Stimulated activated effector memory CD8-positive, alpha-beta T cell treated with anti-CD3 and anti-CD28 coated beads, Interleukin-12 subunit alpha, Interleukin-12 subunit beta, amount 100 ng/mL, for 72 hours (primary cell): Measurements from ENCODE around the gene ROR1.

Experiments
- ATAC-seq: fragments of 150-1000 bp; cut with Tn5 transposase; 2 replicates; pipeline ENCODE4 v1.10.0; 2021
- DNase-seq, 2 donors: peaks; one replicate each; pipeline ENCODE4 v3.0.0; 2021 to 2022; ENCODE audit warnings: low spot score in 2 of 2
- H3K27ac Mint-ChIP-seq: one replicate; pipeline ENCODE4 v1.8.0; 2022; ENCODE audit warnings: mild to moderate bottlenecking, mixed read lengths
- H3K36me3 Mint-ChIP-seq: one replicate; pipeline ENCODE4 v1.8.0; 2022; ENCODE audit warnings: mild to moderate bottlenecking, mixed read lengths
- H3K4me1 Mint-ChIP-seq: one replicate; pipeline ENCODE4 v1.8.0; 2022; ENCODE audit warnings: mixed read lengths
- H3K4me3 Mint-ChIP-seq: one replicate; pipeline ENCODE4 v1.8.0; 2022; ENCODE audit warnings: mild to moderate bottlenecking, mixed read lengths
- H3K9me3 Mint-ChIP-seq: one replicate; pipeline ENCODE4 v1.8.0; 2022; ENCODE audit warnings: mixed read lengths

Gene ROR1

GRCh38 chr1:63917571-63918417 is 144.0 kb downstream of the ROR1 start:
- Mint-ChIP-seq H3K9me3 (no peaks in the 10 kb centered on the region), H3K4me1 (no peaks in the 10 kb centered on the region), H3K36me3 (no peaks in the 10 kb centered on the region), H3K4me3 (no peak overlapping the region), H3K27ac (no peak overlapping the region)
- ATAC-seq: no peak
- DNase-seq: no peak

- DNase-seq: no peak
- no peaks in the 10 kb centered on the region for H3K36me3 Mint-ChIP-seq
- no peaks in the 10 kb centered on the region for H3K9me3 Mint-ChIP-seq
- no peak overlapping the region for H3K27ac Mint-ChIP-seq
- ATAC-seq: no peak
- H3K4me1 Mint-ChIP-seq: no peaks in the 10 kb centered on the region
- no peak overlapping the region for H3K4me3 Mint-ChIP-seq
Observed at GRCh38 chr1:63918418-63918945, 144.7 kb downstream of the ROR1 start.

DNA sequence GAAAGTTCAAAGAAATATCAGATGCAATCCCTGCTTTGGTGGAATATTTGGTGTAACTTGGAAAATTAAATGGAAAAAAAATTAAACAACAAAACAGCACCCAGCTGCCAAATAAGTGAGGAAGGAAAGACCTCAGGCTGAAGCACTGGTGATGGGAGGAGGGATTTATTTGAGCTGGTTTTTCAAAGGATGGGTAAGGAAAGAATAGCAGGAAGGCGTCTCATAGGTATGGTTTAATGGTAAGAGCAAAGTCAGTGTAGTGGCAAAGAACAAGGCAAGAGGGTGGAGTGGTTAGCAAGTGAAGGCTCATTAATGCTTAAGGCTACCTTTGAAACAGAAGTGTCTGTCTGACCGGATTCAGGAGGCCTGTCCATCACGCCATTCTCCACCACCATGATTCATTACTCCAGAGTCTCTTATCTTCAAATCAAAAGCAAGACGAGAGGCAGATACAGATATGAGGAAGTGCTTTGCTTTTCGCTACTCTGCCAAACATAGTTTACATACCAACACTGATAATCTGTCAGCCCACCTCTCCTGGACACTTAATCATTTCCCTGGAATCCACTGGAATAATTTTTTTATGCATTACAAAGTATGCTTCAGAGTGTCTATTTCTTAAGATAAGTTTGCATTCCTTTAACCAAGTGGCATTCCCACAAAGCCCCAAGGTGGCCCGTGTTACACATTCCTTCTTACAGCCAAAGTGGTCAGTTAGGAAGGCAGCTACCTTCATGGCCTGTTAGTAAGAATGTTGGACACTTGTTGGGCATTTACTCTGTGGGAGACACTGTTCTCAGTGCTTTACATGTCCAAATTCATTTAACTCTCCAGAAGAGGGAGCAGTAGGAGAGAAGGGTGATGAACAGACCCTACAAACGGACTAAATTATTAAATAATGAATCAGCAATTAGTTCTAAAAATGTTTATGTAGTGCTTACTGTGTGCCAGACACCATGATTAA is 146.6 kb downstream of the ROR1 start:
- Mint-ChIP-seq H3K9me3 (no peaks in the 10 kb centered on the region), H3K4me1 (no peaks in the 10 kb centered on the region), H3K27ac (no peak overlapping the region), H3K4me3 (no peak overlapping the region), H3K36me3 (no peaks in the 10 kb centered on the region)
- DNase-seq: no peak
- no peak for ATAC-seq

- ATAC-seq (no peak), DNase-seq (no peak)
- Mint-ChIP-seq H3K36me3 (no peaks in the 10 kb centered on the region), H3K4me1 (no peaks in the 10 kb centered on the region), H3K27ac (no peak overlapping the region), H3K9me3 (no peaks in the 10 kb centered on the region), H3K4me3 (no peak overlapping the region)
Observed at GRCh38 chr1:63921359-63921758, 147.5 kb downstream of the ROR1 start.

GRCh38 chr1:63921802-63922201 is 148.0 kb downstream of the ROR1 start:
- Mint-ChIP-seq H3K4me3 (no peak overlapping the region), H3K27ac (no peak overlapping the region), H3K9me3 (no peaks in the 10 kb centered on the region), H3K36me3 (no peaks in the 10 kb centered on the region), H3K4me1 (no peaks in the 10 kb centered on the region)
- ATAC-seq: no peak
- DNase-seq: no peak

DNA sequence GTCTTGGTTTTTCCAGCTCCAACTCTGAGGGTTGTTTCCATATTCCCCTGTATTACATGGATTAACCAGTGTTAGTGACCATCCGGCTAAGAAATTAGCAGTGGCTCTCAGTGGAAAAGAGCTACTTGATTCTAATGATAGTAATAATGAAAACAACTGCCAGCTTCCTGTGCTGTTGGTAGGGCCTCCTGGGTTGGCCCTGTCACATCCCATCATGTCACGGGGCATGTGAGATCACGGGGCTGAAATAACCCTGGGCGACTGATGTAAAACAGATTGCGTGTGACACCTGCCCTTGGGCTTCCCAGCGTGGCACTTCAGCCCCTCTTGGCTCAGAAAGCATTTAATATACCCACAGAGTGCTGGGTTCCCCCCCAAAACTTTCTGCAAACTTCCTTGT is 149.0 kb downstream of the ROR1 start:
- Mint-ChIP-seq H3K4me1 (no peaks in the 10 kb centered on the region), H3K9me3 (no peaks in the 10 kb centered on the region), H3K36me3 (no peaks in the 10 kb centered on the region), H3K4me3 (no peak overlapping the region), H3K27ac (no peak overlapping the region)
- DNase-seq (no peak), ATAC-seq (no peak)

DNA sequence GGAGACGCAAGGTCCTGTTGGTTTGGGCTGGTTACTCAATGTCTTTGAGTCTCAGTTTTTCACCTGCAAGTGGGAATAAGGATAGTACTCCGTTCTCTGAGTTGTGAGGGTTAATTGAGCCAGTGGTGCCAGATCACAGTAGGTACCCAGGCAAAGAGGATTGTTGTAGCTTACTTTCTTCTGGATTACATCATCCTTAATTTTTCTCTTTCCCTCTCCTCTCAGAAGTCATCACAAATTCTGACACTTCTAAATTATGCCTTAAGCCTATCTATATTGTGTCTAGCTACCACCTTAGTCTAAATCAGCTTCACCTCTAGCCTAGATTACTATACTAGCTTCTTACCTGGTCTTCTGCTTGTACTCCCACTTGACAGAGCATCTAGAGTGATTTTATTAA is 149.5 kb downstream of the ROR1 start:
- H3K9me3 Mint-ChIP-seq: no peaks in the 10 kb centered on the region
- H3K4me1 Mint-ChIP-seq: no peaks in the 10 kb centered on the region
- no peak overlapping the region for H3K4me3 Mint-ChIP-seq
- no peak for ATAC-seq
- H3K27ac Mint-ChIP-seq: no peak overlapping the region
- DNase-seq: no peak
- no peaks in the 10 kb centered on the region for H3K36me3 Mint-ChIP-seq

- no peaks in the 10 kb centered on the region for H3K36me3 Mint-ChIP-seq
- no peaks in the 10 kb centered on the region for H3K4me1 Mint-ChIP-seq
- H3K27ac Mint-ChIP-seq: no peak overlapping the region
- no peak overlapping the region for H3K4me3 Mint-ChIP-seq
- ATAC-seq (no peak), DNase-seq (no peak)
- H3K9me3 Mint-ChIP-seq: no peaks in the 10 kb centered on the region
Observed at GRCh38 chr1:63924600-63924999, 150.8 kb downstream of the ROR1 start.

DNA sequence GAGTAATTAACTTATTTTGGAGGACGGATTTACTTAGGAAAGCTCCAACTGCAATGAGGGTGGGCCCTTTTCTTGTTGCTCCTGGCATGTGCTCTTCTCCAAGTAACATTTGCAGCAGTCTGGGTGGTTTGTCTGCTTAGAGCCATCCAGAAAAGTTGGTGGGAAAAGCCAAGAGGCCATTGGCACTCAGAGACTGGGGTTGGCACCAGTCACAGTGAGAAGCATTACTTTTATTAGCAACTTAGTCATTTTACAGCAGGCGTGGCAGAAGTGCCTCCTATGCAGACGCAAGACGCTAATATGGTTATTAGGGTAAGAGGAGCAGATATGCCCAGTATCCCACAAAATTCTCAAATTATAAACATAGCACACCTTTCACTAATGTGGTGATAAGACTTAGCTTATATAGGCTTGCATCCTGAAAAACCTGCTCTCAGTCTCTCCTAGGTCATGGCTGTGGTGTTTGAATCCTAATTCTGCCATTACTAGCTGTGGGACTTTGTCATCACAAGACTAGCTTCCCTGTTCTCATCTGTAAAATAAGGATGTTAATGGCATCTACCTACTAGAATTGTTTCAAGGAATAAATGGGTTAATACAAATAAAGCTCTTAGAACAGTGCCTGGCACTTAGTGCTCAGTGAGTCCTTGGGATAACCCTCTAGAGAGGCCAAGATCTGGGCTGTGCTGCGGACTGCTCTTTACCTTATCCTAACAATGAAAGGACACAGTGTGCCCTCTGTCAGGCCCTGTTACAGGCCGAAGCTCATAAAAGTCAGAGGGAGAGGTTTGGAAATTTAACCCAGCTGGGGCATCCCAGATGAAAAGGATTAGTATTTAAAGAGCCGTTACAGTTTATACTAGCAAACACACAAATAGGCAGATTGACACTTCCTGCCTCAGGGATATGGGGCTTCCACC is 154.6 kb downstream of the ROR1 start:
- H3K27ac Mint-ChIP-seq: no peak overlapping the region
- H3K4me1 Mint-ChIP-seq: no peaks in the 10 kb centered on the region
- no peaks in the 10 kb centered on the region for H3K36me3 Mint-ChIP-seq
- no peak for DNase-seq
- no peak overlapping the region for H3K4me3 Mint-ChIP-seq
- ATAC-seq: no peak
- H3K9me3 Mint-ChIP-seq: no peaks in the 10 kb centered on the region

- Mint-ChIP-seq H3K27ac (no peak overlapping the region), H3K9me3 (no peaks in the 10 kb centered on the region), H3K36me3 (no peaks in the 10 kb centered on the region), H3K4me3 (no peak overlapping the region), H3K4me1 (no peaks in the 10 kb centered on the region)
- ATAC-seq (no peak), DNase-seq (no peak)
Observed at GRCh38 chr1:63929106-63929478, 155.3 kb downstream of the ROR1 start.

DNA sequence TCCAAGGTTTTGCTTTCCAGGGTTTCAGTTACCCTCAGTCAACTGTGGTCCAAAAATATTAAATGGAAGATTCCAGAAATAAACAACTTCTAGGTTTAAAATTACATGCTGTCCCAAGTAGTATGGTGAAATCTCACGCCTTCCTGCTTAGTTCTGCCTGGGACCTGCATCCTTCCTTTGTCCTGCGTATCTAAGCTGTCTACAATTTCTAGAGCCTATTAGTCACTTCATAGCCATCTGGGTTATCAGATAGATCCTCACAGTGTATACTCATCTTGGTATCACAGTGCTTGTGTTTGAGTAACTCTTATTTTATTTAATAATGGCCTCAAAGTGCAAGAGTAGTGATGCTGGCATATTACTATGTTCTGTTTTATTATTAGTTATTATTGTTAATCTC is 157.7 kb downstream of the ROR1 start:
- Mint-ChIP-seq H3K36me3 (no peaks in the 10 kb centered on the region), H3K4me3 (no peak overlapping the region), H3K9me3 (no peaks in the 10 kb centered on the region), H3K4me1 (no peaks in the 10 kb centered on the region), H3K27ac (no peak overlapping the region)
- DNase-seq (no peak), ATAC-seq (no peak)

DNA sequence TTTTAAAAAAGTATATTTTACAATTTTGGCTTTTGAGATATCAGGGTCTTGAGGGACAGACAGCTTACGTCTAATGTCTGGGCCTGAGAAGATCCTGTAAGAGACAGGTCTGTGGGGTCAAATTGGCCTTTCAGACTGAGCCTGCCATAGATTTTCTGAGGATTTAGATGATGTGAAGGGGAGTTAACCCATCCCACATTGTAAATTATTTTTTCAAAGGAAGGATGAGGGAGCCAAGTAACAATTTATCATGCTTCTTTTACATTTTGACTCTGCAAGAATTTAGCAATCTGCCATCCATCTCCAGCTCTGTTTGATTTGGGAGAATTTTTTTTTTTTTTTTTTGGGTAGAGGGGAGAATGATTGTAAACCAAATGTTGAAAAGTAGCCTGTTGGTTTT is 160.9 kb downstream of the ROR1 start:
- H3K27ac Mint-ChIP-seq: no peak overlapping the region
- no peaks in the 10 kb centered on the region for H3K4me1 Mint-ChIP-seq
- no peak for ATAC-seq
- H3K9me3 Mint-ChIP-seq: no peaks in the 10 kb centered on the region
- no peaks in the 10 kb centered on the region for H3K36me3 Mint-ChIP-seq
- DNase-seq: no peak
- no peak overlapping the region for H3K4me3 Mint-ChIP-seq

DNA sequence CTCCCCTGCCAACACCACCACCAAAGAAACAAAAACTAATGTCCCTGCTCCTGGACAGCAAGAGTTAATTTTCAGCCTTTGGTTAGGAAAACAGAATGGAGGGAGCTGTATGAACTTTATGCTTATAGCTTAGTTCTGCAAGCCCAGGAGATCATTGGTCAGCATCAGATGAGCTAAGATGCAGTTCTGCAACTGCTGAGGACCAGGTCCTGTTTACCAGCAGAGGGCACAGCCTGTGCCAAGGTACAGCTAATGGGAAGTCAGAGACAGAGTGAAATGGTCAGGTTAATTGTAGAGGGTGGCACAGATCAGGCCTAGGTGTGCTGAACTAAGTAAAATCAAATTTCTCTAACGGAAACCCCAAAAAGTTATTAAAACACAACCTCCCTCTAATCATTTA is 161.3 kb downstream of the ROR1 start:
- no peak overlapping the region for H3K4me3 Mint-ChIP-seq
- DNase-seq (no peak), ATAC-seq (no peak)
- H3K36me3 Mint-ChIP-seq: no peaks in the 10 kb centered on the region
- no peaks in the 10 kb centered on the region for H3K9me3 Mint-ChIP-seq
- H3K27ac Mint-ChIP-seq: no peak overlapping the region
- H3K4me1 Mint-ChIP-seq: no peaks in the 10 kb centered on the region

GRCh38 chr1:63935553-63935952 is 161.7 kb downstream of the ROR1 start:
- no peak overlapping the region for H3K27ac Mint-ChIP-seq
- ATAC-seq (no peak), DNase-seq (no peak)
- no peaks in the 10 kb centered on the region for H3K4me1 Mint-ChIP-seq
- no peaks in the 10 kb centered on the region for H3K9me3 Mint-ChIP-seq
- H3K36me3 Mint-ChIP-seq: no peaks in the 10 kb centered on the region
- H3K4me3 Mint-ChIP-seq: no peak overlapping the region

- H3K4me3 Mint-ChIP-seq: no peak overlapping the region
- no peak overlapping the region for H3K27ac Mint-ChIP-seq
- DNase-seq (no peak), ATAC-seq (no peak)
- H3K36me3 Mint-ChIP-seq: no peaks in the 10 kb centered on the region
- no peaks in the 10 kb centered on the region for H3K4me1 Mint-ChIP-seq
- H3K9me3 Mint-ChIP-seq: no peaks in the 10 kb centered on the region
Observed at GRCh38 chr1:63936276-63936675, 162.5 kb downstream of the ROR1 start.
